ENCODE measurements around the gene ATP9B. TPM values are rescaled to one million over a fixed set of nuclear protein-coding genes. Genes with fewer than 3 reads are reported as not detected.

The ATP9B gene
- polyA plus RNA-seq, 1 of the 3 experiments (the other 2 are of a cell fraction): 11.2 TPM

GRCh38 chr18:79102886-79103285, 33.7 kb downstream of the ATP9B start (continued):
- TF ChIP-seq, protein P1, sequence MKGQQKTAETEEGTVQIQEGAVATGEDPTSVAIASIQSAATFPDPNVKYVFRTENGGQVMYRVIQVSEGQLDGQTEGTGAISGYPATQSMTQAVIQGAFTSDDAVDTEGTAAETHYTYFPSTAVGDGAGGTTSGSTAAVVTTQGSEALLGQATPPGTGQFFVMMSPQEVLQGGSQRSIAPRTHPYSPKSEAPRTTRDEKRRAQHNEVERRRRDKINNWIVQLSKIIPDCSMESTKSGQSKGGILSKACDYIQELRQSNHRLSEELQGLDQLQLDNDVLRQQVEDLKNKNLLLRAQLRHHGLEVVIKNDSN (IDR thresholded peaks at IDR 0.05; ENCODE audit: borderline replicate concordance, low read depth): no peak
- no peak for TF ChIP-seq GABPA (IDR thresholded peaks at IDR 0.05; ENCODE audit: low read depth)
- TF ChIP-seq FOSL2 (IDR thresholded peaks at IDR 0.05; ENCODE audit: borderline replicate concordance, low read depth): no peak
- no peak for TF ChIP-seq NFIC (IDR thresholded peaks at IDR 0.05; ENCODE audit: borderline replicate concordance)
- no peak for TF ChIP-seq RXRA (IDR thresholded peaks at IDR 0.05; ENCODE audit: borderline replicate concordance, low read depth)

GRCh38 chr18:79104137-79104536, 34.9 kb downstream of the ATP9B start:
- CTCF ChIA-PET: no interaction called here
- H3K79me2 ChIP-seq (ENCODE audit: insufficient read depth): peaks cover 15% of the 10 kb centered on the region
- POLR2A ChIA-PET: no interaction called here

More at GRCh38 chr18:79104137-79104536, 34.9 kb downstream of the ATP9B start:
- H4K20me1 ChIP-seq (ENCODE audit: insufficient read depth): no peaks in the 10 kb centered on the region
- H3K9me3 ChIP-seq: no peaks in the 10 kb centered on the region
- peaks cover 3 to 12% of the 10 kb centered on the region in 2 experiments for H3K36me3 ChIP-seq (replicated peaks in 1 of 2; ENCODE audit: control insufficient read depth in 1 of 2, insufficient read depth in 2 of 2, low read length in 1 of 2)
- TF ChIP-seq JUND (IDR thresholded peaks at IDR 0.05) (no peak), NRF1 (IDR thresholded peaks at IDR 0.05; ENCODE audit: low read depth, low read length) (no peak), SIN3A (IDR thresholded peaks at IDR 0.05; ENCODE audit: borderline replicate concordance, low read depth, low read length) (no peak), SMC3 (IDR thresholded peaks at IDR 0.05; ENCODE audit: low read depth, low read length) (no peak), MAX (IDR thresholded peaks at IDR 0.05; ENCODE audit: low read depth) (no peak), FOXJ3 (CRISPR knock-in tag; IDR thresholded peaks at IDR 0.05) (no peak), TEAD4 (IDR thresholded peaks at IDR 0.05; ENCODE audit: borderline replicate concordance, insufficient read depth) (no peak), CTCF (IDR thresholded peaks at IDR 0.05) (no peak), TCF12 (IDR thresholded peaks at IDR 0.05) (no peak), RCOR1 (IDR thresholded peaks at IDR 0.05; ENCODE audit: low read length) (no peak), TAF1 (IDR thresholded peaks at IDR 0.05; ENCODE audit: borderline replicate concordance, low read depth, low read length) (no peak), USF2 (IDR thresholded peaks at IDR 0.05; ENCODE audit: borderline replicate concordance, low read depth, low read length) (no peak), NFIC (IDR thresholded peaks at IDR 0.05; ENCODE audit: borderline replicate concordance) (no peak), IRF3 (IDR thresholded peaks at IDR 0.05; ENCODE audit: low read depth, low read length) (no peak), EZH2phosphoT487 (IDR thresholded peaks at IDR 0.05; ENCODE audit: borderline replicate concordance, low read depth) (no peak), RFX5 (IDR thresholded peaks at IDR 0.05; ENCODE audit: low read length) (no peak)
- TF ChIP-seq, protein P1 (IDR thresholded peaks at IDR 0.05; ENCODE audit: borderline replicate concordance, low read depth): no peak
- TF ChIP-seq, protein P2, sequence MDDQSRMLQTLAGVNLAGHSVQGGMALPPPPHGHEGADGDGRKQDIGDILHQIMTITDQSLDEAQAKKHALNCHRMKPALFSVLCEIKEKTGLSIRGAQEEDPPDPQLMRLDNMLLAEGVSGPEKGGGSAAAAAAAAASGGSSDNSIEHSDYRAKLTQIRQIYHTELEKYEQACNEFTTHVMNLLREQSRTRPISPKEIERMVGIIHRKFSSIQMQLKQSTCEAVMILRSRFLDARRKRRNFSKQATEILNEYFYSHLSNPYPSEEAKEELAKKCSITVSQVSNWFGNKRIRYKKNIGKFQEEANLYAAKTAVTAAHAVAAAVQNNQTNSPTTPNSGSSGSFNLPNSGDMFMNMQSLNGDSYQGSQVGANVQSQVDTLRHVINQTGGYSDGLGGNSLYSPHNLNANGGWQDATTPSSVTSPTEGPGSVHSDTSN (IDR thresholded peaks at IDR 0.05): no peak
- H3K27me3 ChIP-seq (ENCODE audit: insufficient read depth): no peaks in the 10 kb centered on the region
- H3K4me1 ChIP-seq (ENCODE audit: control insufficient read depth in 1 of 2, insufficient read depth in 2 of 2, low read depth in 1 of 2, low read length in 1 of 2): no peaks in the 10 kb centered on the region
- DNase-seq: no peak
- no peaks in the 10 kb centered on the region for H3F3A ChIP-seq (replicated peaks; ENCODE audit: insufficient read depth)
- H2AFZ ChIP-seq (ENCODE audit: low read depth): no peak overlapping the region
- no peak overlapping the region for H3K27ac ChIP-seq (ENCODE audit: low read depth in 2 of 2, low read length in 1 of 2)
- no peak overlapping the region for H3K9ac ChIP-seq
- 84% methylated on average over 2 of the region's 2 CpGs for WGBS (ENCODE audit: low lambda C conversion rate)
- H3K9me2 ChIP-seq: no peaks in the 10 kb centered on the region
- H3K4me2 ChIP-seq: no peak overlapping the region
- H3K4me3 ChIP-seq (ENCODE audit: low read depth in 2 of 2, low read length in 1 of 2): no peak overlapping the region
